Stimulated activated CD4-positive, alpha-beta T cell treated with anti-CD3 and anti-CD28 coated beads, Interleukin-4, amount 100 ng/mL, for 48 hours (primary cell): Measurements from ENCODE around the gene TNFAIP3.
A peak's percentile ranks its signal among the peaks of the same experiment; 100 is the strongest.

Source experiments
- DNase-seq, 2 donors: peaks; one replicate each; pipeline ENCODE4 v3.0.0-alpha.2; 2020; ENCODE audit warnings: low read depth in 2 of 2

The TNFAIP3 gene

DNA sequence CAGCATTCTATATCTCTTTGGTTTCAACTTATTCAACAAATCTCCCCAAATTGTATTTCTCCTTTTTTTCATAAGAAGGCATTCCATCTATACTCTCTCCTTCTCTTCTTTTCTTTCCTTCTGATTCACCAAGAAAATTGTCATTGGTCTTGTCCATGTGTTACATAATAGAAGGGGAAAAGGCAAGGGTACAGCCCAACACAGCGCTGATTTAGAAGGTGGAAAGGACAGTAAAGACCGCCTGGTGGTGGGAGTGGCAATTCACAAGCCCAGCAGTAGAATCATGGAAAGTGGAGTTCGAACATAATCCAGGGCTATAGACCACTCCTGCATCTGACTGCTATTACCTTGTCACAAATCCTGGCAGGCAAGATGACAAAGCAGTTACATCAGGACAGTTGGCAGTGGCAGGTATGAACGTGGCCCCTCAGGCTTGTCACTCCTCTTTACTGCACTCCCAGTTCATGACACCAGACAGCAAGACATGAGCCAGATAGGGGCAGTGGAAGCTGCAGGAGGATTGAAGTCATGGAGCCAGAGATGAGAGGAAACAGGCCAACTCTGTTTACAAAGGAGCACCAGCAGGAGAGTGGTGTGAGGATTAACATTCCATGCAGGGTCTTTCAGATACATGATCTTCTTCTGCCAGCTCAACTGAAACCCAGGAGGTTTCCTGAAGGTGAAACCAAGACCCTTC lies 2.1 kb upstream of the TNFAIP3 start:
- no peak for DNase-seq

GRCh38 chr6:137866200-137866913 lies 702 bp upstream of the TNFAIP3 start:
- no peak for DNase-seq

GRCh38 chr6:137867685-137868509 lies 838 bp downstream of the TNFAIP3 start:
- no peak for DNase-seq

- no peak for DNase-seq
These were observed 1.9 kb downstream of the TNFAIP3 start for GRCh38 chr6:137868721-137869548.

GRCh38 chr6:137869549-137870307 lies 2.7 kb downstream of the TNFAIP3 start:
- no peak for DNase-seq

GRCh38 chr6:137870308-137870644 lies 3.2 kb downstream of the TNFAIP3 start:
- DNase-seq = no peak

- DNase-seq = no peak
These were observed 3.7 kb downstream of the TNFAIP3 start for GRCh38 chr6:137870744-137871247.

DNA sequence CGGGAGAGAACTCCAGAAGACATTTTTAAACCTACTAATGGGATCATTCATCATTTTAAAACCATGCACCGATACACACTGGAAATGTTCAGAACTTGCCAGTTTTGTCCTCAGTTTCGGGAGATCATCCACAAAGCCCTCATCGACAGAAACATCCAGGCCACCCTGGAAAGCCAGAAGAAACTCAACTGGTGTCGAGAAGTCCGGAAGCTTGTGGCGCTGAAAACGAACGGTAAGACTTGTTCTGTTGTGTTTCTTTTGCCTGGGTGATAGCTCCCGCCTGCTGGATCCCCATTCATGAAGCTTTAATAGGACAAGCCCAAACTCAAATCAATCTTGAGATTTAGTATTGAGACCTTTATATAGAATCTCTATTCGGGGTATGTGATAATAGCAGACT lies 4.2 kb downstream of the TNFAIP3 start:
- DNase-seq = no peak

DNA sequence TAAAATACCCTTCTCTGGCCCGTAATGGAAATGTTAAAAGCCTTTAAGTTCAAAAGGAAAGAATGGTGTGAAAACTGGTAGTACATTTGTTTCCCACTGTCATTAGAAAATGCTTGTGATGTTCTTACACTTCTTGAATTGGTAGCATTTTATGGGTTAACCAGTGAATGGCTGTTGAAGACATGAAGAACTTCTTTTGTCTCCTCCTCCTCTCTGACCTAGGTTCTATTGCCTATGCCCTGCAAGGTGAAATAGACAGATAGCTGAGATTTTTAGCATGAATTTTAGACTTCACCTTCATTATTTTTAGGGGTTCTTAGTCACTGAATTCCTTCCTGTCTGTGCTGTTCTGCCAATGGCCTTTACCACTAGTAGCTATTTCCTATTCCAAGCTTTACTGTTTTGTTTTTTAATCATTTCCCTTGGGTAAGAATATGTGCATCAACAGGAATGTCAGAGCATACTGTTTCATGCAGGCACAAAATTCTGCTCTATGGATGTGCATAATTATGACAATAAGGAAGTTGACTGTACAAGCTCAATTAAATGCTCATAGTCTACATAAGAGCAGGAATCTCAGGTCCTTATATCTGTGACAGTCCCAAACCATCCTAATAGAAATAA lies 4.9 kb downstream of the TNFAIP3 start:
- DNase-seq = no peak

GRCh38 chr6:137872581-137873115 lies 5.6 kb downstream of the TNFAIP3 start:
- no peak for DNase-seq

DNA sequence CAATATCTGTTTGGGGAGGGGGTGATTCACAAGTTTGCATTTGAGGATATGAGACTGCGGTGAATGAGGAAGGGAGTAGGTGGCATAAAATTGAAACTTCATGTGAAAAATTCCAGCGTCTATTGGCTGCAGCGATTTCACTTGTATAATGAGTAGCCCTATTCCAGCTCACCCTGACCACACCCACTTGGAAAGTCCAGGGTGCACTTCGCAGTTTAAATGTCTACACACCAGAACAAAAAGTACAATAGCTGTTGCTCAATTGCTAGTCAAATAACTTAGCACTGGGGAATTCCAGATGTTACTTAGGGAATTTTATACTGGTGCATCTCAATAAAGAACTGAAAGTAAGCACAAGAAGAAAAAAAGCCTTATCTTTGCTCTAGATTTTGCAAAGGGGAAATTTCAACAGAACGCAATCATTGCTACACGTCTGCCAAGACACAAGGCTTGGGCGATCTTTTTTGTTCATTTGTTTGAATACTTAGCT lies 6.3 kb downstream of the TNFAIP3 start:
- DNase-seq = peak; percentile 61 to 88

- no peak for DNase-seq
These were observed 7.4 kb downstream of the TNFAIP3 start for GRCh38 chr6:137874204-137875057.

- DNase-seq = no peak
These were observed 8.0 kb downstream of the TNFAIP3 start for GRCh38 chr6:137875058-137875520.

GRCh38 chr6:137875606-137876005 lies 8.5 kb downstream of the TNFAIP3 start:
- DNase-seq = no peak

GRCh38 chr6:137876547-137876946 lies 9.5 kb downstream of the TNFAIP3 start:
- no peak for DNase-seq

DNA sequence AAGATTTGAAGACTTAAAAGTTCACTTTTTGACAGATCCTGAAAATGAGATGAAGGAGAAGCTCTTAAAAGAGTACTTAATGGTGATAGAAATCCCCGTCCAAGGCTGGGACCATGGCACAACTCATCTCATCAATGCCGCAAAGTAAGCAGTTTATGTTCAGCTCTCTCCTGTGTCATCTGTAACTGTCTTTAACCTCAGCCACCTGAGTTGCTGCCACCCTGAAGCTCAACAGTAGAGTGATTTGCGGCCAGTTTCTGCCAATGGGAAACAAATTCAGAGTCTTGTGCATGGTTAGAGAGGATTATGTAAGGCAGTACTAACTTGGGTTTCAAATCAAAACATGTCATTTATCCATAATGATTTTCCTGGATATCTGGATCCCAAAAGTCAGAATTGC lies 10.1 kb downstream of the TNFAIP3 start:
- no peak for DNase-seq

DNA sequence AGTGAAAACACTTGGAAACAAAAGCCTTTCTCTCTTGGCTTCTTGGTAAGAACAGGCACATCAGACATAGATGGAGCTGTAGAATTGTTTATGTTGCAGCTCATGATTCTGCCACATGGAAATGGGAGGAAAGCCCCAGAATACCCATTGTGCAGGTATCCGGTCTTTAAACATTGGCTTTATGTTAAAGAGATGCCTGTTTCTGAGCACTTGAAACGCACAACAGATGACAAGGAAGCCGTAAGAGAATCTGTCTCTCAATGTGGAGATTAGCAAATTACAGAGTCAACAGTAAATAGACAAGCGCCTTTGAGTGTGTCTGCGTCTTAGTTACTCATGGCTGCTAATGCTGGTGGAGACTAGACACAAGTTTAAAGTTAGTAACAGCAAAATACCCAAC lies 10.5 kb downstream of the TNFAIP3 start:
- no peak for DNase-seq

DNA sequence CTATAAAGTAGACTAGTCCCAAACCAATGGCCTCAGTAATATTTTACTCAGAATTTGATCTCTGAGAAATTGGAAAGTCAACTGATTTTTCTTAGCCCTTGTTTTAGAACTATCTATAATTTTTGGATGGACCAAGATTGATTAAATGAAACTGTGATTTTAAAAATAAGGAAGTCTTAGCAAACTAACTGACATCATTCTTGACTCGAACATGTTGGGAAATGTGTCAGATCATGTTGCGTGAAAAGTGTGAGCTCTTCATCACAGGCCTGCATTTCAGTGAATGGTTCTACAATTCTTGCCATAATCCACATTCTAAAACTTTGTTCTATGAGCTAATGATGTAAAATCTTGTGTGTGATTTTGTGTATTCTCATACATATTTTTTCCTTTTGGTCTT lies 11.0 kb downstream of the TNFAIP3 start:
- no peak for DNase-seq
